NCI-H2107 treated with DMSO at 0.1 percent for 48 hours (cell line): ENCODE results near the gene OR5A1.
"Not testable (repeated sequence)": the region's sequence is repeated elsewhere in the genome, so short reads cannot be mapped to it uniquely, and the experiment has no call there.

ENCODE experiments used
- DNase-seq: peaks from one replicate; lab custom pipeline; 2025; ENCODE audit not compliant: unreplicated experiment; lab: John Stamatoyannopoulos, UW

Gene OR5A1

GRCh38 chr11:59436169-59436568, at the start of gene OR5A1:
OR5A1 (plus strand) TSS chr11:59436469; CDS start chr11:59443169, 6,700 bp downstream.
- DNase-seq, result no peak

DNA sequence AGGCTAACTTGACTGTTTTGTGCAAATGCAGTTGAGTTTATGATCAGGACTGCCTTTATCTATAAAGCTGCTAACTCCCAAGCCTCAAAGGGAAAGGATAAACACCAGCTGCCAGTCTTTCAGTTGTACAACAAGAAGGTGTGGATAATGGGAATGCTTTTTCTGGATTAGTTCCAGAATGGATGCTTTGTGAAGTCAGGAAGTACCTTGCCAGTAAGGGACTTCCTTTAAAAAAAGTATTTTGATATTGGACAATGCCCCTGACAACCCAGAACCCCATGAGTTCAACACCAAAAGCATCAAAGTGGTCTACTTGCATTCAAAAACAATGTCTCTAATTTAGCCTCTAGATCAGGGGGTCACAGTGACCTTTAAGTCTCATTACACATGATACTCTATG, 42.1 kb upstream of the OR5A1 start:
- DNase-seq, result no peak

- no peak for DNase-seq
Observed at GRCh38 chr11:59400461-59401261, 35.6 kb upstream of the OR5A1 start.

DNA sequence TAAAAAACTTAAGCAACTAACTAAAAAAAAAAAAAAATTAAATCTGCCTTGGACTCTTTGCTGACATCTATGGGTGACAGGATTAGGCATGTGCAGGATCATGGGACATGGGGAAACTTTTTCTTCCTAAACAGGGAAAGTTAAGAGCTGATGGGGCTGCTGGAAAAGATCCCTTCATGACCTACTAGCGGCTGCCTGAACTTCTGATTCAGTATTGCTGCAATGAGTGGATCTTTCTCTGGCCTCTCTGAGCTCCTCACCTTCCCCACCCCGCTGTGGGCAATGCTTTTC, 35.1 kb upstream of the OR5A1 start:
- no peak for DNase-seq

DNA sequence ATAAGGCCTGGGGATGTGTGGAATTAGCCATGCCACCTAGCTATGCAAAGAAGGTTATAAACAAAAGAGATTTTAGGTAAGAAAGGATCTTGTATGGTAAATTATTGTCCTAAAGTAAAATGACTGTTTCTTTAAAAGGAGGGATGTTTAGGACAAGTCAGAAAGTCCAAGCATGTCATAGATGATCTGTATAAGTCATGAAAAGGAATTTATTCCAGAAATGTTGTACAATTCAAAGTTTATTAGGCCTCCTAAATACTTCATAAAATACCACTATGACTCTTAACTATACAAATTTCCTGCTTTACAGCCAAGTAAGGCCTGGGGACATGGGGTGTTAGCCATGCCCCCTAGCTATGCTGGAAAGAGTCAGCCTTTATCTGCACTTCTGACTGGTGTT, 32.7 kb upstream of the OR5A1 start:
- DNase-seq, result no peak

DNA sequence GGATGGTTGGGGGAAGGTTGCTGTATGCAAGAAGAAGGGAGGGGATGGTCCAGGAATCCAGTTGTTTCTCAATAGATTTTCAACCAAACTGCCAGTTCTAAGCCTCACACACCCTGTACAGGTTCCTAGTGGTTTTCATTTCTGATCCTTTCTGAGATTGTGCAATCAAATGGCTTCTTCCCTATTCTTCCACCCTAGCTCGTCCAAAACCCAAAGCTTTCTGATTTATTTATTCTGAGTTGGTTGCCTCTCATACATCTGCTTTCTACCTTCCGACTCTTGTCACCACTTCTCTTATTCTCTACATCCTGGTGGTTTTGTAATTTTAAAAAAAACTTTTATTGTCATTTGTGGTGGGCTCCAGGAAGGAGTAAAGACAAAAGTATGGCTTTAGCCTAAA, 22.6 kb upstream of the OR5A1 start:
- DNase-seq, result no peak

GRCh38 chr11:59415111-59415510, 21.2 kb upstream of the OR5A1 start:
- no peak for DNase-seq

DNA sequence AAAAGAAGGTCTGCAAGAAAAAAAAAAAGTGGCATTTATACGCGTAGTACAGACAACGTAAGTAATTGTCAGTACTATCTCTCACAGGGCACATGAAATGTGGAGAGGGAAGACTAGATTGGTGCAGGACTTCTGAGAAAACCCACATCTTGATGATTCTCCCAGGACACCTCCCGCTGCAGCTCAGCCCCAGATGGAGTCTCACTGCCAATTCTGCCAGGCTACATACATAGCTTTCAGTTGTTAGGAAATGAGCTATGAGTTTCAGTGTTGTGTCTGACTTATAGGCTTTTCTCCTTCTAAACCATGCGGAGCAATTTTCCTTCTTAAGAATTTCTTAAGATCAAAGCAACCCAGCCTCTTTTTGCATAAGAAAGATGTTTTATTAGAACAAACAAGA, 19.7 kb upstream of the OR5A1 start:
- DNase-seq, result no peak

DNA sequence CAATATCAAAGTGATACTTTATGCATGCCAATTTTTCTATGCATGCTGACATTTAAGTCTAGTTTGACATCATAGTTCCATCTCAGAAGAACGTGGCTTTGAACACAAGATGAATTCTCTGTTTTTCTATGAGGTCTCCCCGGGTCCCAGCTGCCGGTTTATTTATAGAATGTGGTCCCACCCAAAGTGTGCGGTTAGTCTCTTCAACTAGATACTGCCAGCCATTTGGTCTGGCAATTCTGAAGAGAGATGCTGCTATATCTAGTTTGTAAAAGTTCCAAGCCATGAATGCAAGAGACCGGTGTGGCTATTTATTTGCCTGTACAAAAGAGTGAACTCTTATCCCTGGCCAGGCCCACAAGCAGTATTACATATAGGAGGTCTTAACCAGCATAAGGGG, 19.2 kb upstream of the OR5A1 start:
- no peak for DNase-seq

DNA sequence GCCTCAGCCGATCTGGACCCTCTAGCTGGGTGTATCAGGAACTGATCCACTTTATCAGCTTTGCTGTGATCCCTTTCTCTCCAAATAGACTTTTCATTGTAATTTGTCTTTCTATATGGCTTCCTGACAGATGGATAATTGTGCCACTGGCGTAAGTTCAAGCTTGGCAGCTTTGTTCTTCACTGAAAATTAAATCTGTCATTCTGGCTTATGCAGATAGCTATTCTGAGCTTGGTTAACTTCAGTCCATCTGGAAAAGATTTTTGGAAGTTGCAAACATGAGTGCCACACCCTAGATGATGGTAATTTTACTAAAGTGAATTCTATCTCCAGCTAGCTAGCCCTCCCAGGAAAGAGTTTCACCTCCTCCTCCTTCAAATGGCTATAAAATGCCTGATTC, 18.1 kb upstream of the OR5A1 start:
- DNase-seq, result no peak

DNA sequence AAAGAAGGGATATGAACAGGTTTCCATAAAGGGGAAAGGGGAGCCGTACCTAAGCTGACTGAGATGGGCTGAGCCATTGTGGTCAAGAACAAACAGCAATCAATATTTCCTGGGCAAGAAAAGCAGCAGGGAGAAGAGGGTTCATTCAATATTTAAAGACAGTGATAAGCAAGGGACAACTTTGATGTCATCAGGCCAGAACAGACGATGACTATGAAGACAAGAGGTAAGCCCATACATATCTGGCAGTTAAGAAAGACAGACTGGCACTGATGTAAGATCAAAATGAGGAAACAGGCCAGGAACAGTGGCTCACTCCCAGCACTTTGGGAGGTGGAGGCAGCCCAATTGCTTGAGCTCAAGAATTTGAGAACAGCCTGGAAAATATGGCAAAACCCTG, 12.4 kb upstream of the OR5A1 start:
- no peak for DNase-seq

DNA sequence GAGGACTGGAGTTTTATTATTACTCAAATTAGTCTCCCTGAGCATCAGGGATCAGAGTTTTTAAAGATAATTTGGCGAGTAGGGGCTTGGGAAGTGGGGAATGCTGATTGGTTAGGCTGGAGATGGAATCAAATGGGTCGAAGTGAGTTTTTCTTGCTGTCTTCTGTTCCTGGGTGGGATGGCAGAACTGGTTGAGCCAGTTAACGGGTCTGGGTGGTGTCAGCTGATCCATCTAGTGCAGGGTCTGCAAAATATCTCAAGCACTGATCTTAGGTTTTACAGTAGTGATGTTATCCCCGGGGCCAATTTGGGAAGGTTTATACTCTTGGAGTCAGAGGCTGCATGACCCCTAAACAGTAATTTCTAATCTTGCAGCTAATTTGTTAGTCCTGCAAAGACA, 11.1 kb upstream of the OR5A1 start:
- DNase-seq, result no peak

GRCh38 chr11:59426361-59427067, 9.8 kb upstream of the OR5A1 start, which contains the start of gene OR5A2:
OR5A2 (minus strand) TSS chr11:59426413; CDS start chr11:59422953, 3,460 bp downstream.
- no peak for DNase-seq

DNA sequence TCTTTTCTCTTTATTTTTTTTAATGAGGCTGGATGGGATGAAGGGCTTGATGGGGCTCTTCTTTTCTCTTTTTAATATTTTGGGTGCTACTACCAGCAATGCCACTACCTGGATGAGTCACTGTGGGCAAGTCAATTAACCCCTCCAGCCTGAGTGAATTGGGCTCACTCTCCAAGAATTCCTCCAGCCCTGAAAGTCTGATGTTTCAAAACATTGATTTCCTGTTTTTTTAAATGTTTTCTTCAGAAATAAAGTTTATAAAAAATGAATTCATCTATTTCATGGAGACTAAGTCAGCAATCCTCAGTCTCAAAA, 9.2 kb upstream of the OR5A1 start:
- DNase-seq, result no peak

- peak; percentile 9 for DNase-seq
Observed at GRCh38 chr11:59429924-59430516, 6.2 kb upstream of the OR5A1 start.

- no peak for DNase-seq
Observed at GRCh38 chr11:59437770-59438169, 1.5 kb downstream of the OR5A1 start.

GRCh38 chr11:59445624-59446023, 9.4 kb downstream of the OR5A1 start:
- DNase-seq, result not testable (repeated sequence)

GRCh38 chr11:59448484-59448883, 12.2 kb downstream of the OR5A1 start:
- DNase-seq, result no peak

- DNase-seq, result no peak
Observed at GRCh38 chr11:59456661-59457060, 20.4 kb downstream of the OR5A1 start, which contains the start of gene OR4D6. OR4D6 (plus strand) TSS chr11:59456961; CDS start chr11:59456961, 0 bp downstream.

DNA sequence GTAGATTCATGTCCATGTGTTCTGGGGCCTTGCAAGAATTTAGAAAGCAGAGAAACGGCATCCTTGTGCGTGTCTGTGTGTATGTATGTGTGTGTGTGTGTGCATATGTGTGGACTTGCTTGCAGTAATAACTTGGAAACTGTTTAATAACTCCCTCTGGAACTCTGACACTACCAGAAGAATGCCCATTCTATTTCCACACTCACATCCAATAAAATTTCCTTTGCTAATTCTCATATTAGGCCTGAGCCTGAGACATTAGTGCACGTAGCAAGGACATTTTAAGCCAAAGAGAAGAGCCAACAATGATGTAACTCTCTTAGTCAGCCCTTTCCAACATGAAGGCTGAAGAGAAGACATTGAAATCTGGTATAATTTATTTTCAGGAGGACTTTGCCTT, 23.6 kb downstream of the OR5A1 start:
- DNase-seq, result no peak

- DNase-seq, result no peak
Observed at GRCh38 chr11:59463190-59463641, 26.9 kb downstream of the OR5A1 start.

DNA sequence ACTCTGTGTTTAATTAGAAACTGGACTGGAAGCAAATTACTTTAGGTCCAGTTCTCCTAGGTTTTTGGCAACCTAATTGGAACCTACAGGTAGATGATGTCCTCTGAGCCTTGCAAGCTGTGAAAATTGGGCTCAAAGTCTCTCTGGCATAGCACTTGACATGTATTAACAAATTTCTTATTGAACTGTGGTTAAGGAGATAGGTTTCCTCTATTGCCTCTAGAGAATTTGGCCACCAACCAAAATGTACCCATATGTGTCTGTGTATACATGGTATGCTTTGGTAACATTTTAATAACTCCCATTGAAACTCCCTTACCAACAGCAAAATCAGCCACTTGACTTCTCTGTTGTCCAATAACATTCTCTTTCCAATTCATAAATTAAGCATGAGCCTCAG, 36.7 kb downstream of the OR5A1 start, which contains the start of gene OR4D10:
TSS of gene OR4D10 (plus strand) at position 301 of the 400 bp plus-strand sequence. CDS start 4,115 bp downstream, outside the sequence.
- DNase-seq, result no peak
